Sigmoid colon (tissue), 4 donors: ENCODE measurements around the gene LARP4.

Source experiments
- CTCF ChIP-seq, 4 experiments: fragments of 450-650 bp in 3 of 4; fragments of 200-600 bp in 1 of 4; IDR thresholded peaks; one replicate each; pipeline ENCODE4 v1.5.1; 2016 to 2019; ENCODE audit warnings: antibody characterized with exemption in 4 of 4, mild to moderate bottlenecking in 3 of 4, moderate library complexity in 2 of 4
- EP300 ChIP-seq, 4 donors: sonication (generic); formaldehyde crosslinking; IDR thresholded peaks; one replicate each; pipeline ENCODE4 v1.6.1; 2017; ENCODE audit warnings: antibody characterized with exemption in 4 of 4

- TF ChIP-seq EP300 (IDR thresholded peaks at IDR 0.05) (no peak), CTCF (IDR thresholded peaks at IDR 0.05) (no peak)
These were observed 39.6 kb downstream of the LARP4 start for GRCh38 chr12:50440288-50440687.
